Activated naive CD8-positive, alpha-beta T cell treated with anti-CD3 and anti-CD28 coated beads, Interleukin-2, amount 50 U/mL, for 16 hours (primary cell): Measurements from ENCODE around the gene CACNA1G.

Experiments
- DNase-seq: peaks from one replicate; pipeline ENCODE4 v3.0.0-alpha.2; 2020; ENCODE audit warnings: low read depth, low spot score

Gene CACNA1G

GRCh38 chr17:50568659-50569058 lies 8.1 kb downstream of the CACNA1G start:
- no peak for DNase-seq

GRCh38 chr17:50569592-50569991 lies 9.1 kb downstream of the CACNA1G start:
- no peak for DNase-seq

GRCh38 chr17:50570032-50570431 lies 9.5 kb downstream of the CACNA1G start:
- DNase-seq: no peak

GRCh38 chr17:50570528-50570927 lies 10.0 kb downstream of the CACNA1G start:
- no peak for DNase-seq

- DNase-seq: no peak
Observed at GRCh38 chr17:50571681-50572080, 11.2 kb downstream of the CACNA1G start.

- no peak for DNase-seq
Observed at GRCh38 chr17:50572541-50572940, 12.0 kb downstream of the CACNA1G start.

- no peak for DNase-seq
Observed at GRCh38 chr17:50573866-50574611, 13.5 kb downstream of the CACNA1G start.

GRCh38 chr17:50575581-50576210 lies 15.2 kb downstream of the CACNA1G start:
- no peak for DNase-seq

- no peak for DNase-seq
Observed at GRCh38 chr17:50576864-50577263, 16.3 kb downstream of the CACNA1G start.

GRCh38 chr17:50577451-50577954 lies 17.0 kb downstream of the CACNA1G start:
- DNase-seq: no peak

GRCh38 chr17:50578173-50578572 lies 17.7 kb downstream of the CACNA1G start:
- DNase-seq: no peak

GRCh38 chr17:50579399-50579798 lies 18.9 kb downstream of the CACNA1G start:
- no peak for DNase-seq

- no peak for DNase-seq
Observed at GRCh38 chr17:50580646-50581045, 20.1 kb downstream of the CACNA1G start.

- DNase-seq: no peak
Observed at GRCh38 chr17:50581316-50581715, 20.8 kb downstream of the CACNA1G start.

GRCh38 chr17:50582741-50583140 lies 22.2 kb downstream of the CACNA1G start:
- no peak for DNase-seq

- no peak for DNase-seq
Observed at GRCh38 chr17:50583641-50584040, 23.1 kb downstream of the CACNA1G start.

GRCh38 chr17:50584116-50584515 lies 23.6 kb downstream of the CACNA1G start:
- DNase-seq: no peak

GRCh38 chr17:50584749-50585148 lies 24.2 kb downstream of the CACNA1G start:
- no peak for DNase-seq

GRCh38 chr17:50585346-50585745 lies 24.8 kb downstream of the CACNA1G start:
- DNase-seq: no peak

GRCh38 chr17:50585891-50586290 lies 25.4 kb downstream of the CACNA1G start:
- no peak for DNase-seq

- no peak for DNase-seq
Observed at GRCh38 chr17:50586421-50587247, 26.1 kb downstream of the CACNA1G start.

- no peak for DNase-seq
Observed at GRCh38 chr17:50587571-50587970, 27.1 kb downstream of the CACNA1G start.
